ENCODE data around the gene ALDH2. TPM values are rescaled to one million over a fixed set of nuclear protein-coding genes. Genes with fewer than 3 reads are reported as not detected.
A peak's percentile ranks its signal among the peaks of the same experiment; 100 is the strongest.
"Not testable (repeated sequence)": the region's sequence is repeated elsewhere in the genome, so short reads cannot be mapped to it uniquely, and the experiment has no call there.

Gene ALDH2
- total and polyA plus RNA-seq, 10 of the 15 experiments (the other 5 are each of a cell fraction or from before 2014, with no cell fraction given), result 1.4 to 16.4 (median 8.7) TPM

DNA sequence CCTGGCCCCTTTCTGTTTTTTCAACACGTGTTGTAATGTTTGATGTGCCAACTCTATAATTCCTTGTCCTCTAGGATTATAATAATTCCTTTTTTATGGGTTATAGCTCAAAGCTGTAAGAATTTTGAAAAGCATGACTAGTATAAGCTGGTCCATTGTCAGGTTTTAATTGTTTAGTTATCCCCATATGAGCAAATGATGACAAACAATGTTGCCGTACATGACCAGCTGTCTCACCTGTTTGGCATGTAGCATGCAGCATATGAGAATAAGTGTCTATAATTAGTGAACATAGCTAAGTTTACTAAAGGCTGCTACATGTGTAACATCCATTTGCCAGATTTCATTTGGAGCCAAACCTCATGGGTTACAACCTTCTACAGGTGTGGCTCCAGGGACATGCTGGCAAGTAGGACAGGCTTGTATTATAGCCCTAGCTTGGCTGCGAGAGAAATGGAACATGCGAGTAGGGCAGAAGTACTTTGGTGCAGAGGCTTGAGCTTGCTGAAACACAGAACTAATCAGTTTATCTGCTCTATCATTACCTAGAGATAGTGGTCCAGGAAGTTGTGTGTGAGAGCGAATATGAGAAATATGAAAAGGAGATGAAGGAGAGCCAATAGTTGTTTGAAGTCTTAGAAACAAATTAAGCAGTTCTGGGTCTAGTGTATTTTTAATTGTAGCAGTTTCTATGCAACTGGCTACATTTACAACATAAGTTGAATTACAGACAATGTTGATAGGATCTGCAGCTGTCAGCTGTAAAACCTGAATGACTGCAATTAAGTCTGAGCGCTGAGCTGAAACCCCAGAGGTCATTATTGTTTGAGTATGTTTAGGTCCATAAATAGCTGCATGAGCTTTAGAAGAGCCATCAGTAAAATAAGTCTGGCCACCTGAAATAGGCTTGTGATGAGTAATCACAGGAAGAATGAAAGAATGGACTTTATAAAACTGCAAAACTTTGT is 52.7 kb downstream of the ALDH2 start:
- CTCF ChIA-PET, result interaction anchor here (1.1 to 1.6 kb wide), 2 partner anchors 66 to 68 kb away, joined by 3 to 5 read pairs; no protein-coding TSS in a partner anchor
- ATAC-seq (no peak), FAIRE-seq (no peak), DNase-seq (ENCODE audit: low read depth, low spot score) (no peak)
- H3K4me2 ChIP-seq (ENCODE audit: control insufficient read depth, insufficient read depth), result no peak overlapping the region
- no peak overlapping the region for H3K9ac ChIP-seq (ENCODE audit: control insufficient read depth, insufficient read depth, low read length)
- H4K20me1 ChIP-seq (ENCODE audit: control insufficient read depth, insufficient read depth), result no peaks in the 10 kb centered on the region
- intact Hi-C loops (cut with micrococcal nuclease; ENCODE audit: unreplicated experiment), result no loop called here
- no peak overlapping the region for H3K4me3 ChIP-seq
- in situ Hi-C loops (cut with MboI), result loop anchor here (10.0 kb wide), 1 partner anchor 65 kb away; no protein-coding TSS in a partner anchor
- SMC1A ChIA-PET (ENCODE audit: uncharacterized antibody, unreplicated experiment), result interaction anchor here (1.2 to 1.3 kb wide), 2 partner anchors 57 to 65 kb away, joined by 3 to 4 read pairs; no protein-coding TSS in a partner anchor
- POLR2A ChIA-PET, result no interaction called here
- BruUV-seq (replicated peaks), result no TSS peak
- TF ChIP-seq, protein P1, sequence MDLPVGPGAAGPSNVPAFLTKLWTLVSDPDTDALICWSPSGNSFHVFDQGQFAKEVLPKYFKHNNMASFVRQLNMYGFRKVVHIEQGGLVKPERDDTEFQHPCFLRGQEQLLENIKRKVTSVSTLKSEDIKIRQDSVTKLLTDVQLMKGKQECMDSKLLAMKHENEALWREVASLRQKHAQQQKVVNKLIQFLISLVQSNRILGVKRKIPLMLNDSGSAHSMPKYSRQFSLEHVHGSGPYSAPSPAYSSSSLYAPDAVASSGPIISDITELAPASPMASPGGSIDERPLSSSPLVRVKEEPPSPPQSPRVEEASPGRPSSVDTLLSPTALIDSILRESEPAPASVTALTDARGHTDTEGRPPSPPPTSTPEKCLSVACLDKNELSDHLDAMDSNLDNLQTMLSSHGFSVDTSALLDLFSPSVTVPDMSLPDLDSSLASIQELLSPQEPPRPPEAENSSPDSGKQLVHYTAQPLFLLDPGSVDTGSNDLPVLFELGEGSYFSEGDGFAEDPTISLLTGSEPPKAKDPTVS (IDR thresholded peaks at IDR 0.05; ENCODE audit: low read depth, low read length), result no peak
- no peak for TF ChIP-seq BCL11A (IDR thresholded peaks at IDR 0.05; ENCODE audit: low read depth, low read length)
- TF ChIP-seq MEF2B (IDR thresholded peaks at IDR 0.05; ENCODE audit: partially characterized antibody, poor library complexity, severe bottlenecking), result peak; percentile 9
- no peak overlapping the region for H2AFZ ChIP-seq (ENCODE audit: control insufficient read depth, low read depth, low read length)
- WGBS (ENCODE audit: insufficient coverage, insufficient replicate concordance, low lambda C conversion rate, missing lambda C conversion rate), result 67% methylated on average over 6 of the region's 6 CpGs
- no peak overlapping the region for H3K27ac ChIP-seq (ENCODE audit: control insufficient read depth, insufficient read depth)
- peaks cover 0 to 2% of the 10 kb centered on the region in 2 experiments; a peak in 1 of 4 replicates for H3K27me3 ChIP-seq (replicated peaks in 1 of 2; ENCODE audit: control insufficient read depth in 2 of 2, insufficient read depth in 2 of 2, low read length in 1 of 2)
- no peaks in the 10 kb centered on the region for H3K9me3 ChIP-seq (replicated peaks; ENCODE audit: control insufficient read depth, insufficient read depth, low read length)
- RAD21 ChIA-PET (ENCODE audit: unreplicated experiment), result interaction anchor here (1.6 kb wide), 1 partner anchor 66 kb away, joined by 4 read pairs; no protein-coding TSS in a partner anchor
- H3K36me3 ChIP-seq (ENCODE audit: control insufficient read depth in 2 of 2, insufficient read depth in 2 of 2, low read length in 1 of 2), result no peaks in the 10 kb centered on the region
- no peaks in the 10 kb centered on the region for H3K79me2 ChIP-seq (ENCODE audit: control insufficient read depth, insufficient read depth, low read length)
- no peaks in the 10 kb centered on the region for H3K4me1 ChIP-seq (ENCODE audit: control insufficient read depth, insufficient read depth, low read length)

DNA sequence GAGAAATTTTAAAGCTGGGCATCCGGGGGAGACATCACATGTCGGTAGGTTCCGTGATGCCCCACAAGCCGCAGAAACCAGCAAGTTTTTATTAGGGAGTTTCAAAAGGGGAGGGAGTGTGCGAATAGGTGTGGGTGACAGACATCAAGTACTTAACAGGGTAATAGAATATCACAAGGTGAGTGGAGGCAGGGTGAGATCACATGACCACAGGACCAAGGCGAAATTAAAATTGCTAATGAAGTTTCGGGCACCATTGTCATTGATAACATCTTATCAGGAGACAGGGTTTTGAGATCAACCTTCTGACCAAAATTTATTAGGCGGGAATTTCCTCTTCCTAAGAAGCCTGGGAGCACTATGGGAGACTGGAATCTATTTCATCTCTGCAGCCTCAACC is 54.1 kb downstream of the ALDH2 start:
- BruUV-seq (replicated peaks); H3K4me1 ChIP-seq (ENCODE audit: control insufficient read depth, insufficient read depth, low read length); CTCF ChIA-PET; SMC1A ChIA-PET (ENCODE audit: uncharacterized antibody, unreplicated experiment); DNase-seq (ENCODE audit: low read depth, low spot score); in situ Hi-C loops (cut with MboI); intact Hi-C loops (cut with micrococcal nuclease; ENCODE audit: unreplicated experiment); H3K4me2 ChIP-seq (ENCODE audit: control insufficient read depth, insufficient read depth); ATAC-seq; H3K27me3 ChIP-seq (replicated peaks in 1 of 2; ENCODE audit: control insufficient read depth in 2 of 2, insufficient read depth in 2 of 2, low read length in 1 of 2); H3K9ac ChIP-seq (ENCODE audit: control insufficient read depth, insufficient read depth, low read length); H2AFZ ChIP-seq (ENCODE audit: control insufficient read depth, low read depth, low read length); H3K9me3 ChIP-seq (replicated peaks; ENCODE audit: control insufficient read depth, insufficient read depth, low read length); H3K27ac ChIP-seq (ENCODE audit: control insufficient read depth, insufficient read depth); RAD21 ChIA-PET (ENCODE audit: unreplicated experiment); POLR2A ChIA-PET; H4K20me1 ChIP-seq (ENCODE audit: control insufficient read depth, insufficient read depth); H3K79me2 ChIP-seq (ENCODE audit: control insufficient read depth, insufficient read depth, low read length); H3K4me3 ChIP-seq; H3K36me3 ChIP-seq (ENCODE audit: control insufficient read depth in 2 of 2, insufficient read depth in 2 of 2, low read length in 1 of 2); FAIRE-seq: not testable (repeated sequence)
- 64% methylated on average over 8 of the region's 8 CpGs for WGBS (ENCODE audit: insufficient coverage, insufficient replicate concordance, low lambda C conversion rate, missing lambda C conversion rate)

All from GM12878 (cell line).